Measurements from ENCODE around the gene GRID1. TPM values are rescaled to one million over a fixed set of nuclear protein-coding genes. Genes with fewer than 3 reads are reported as not detected.

The GRID1 gene
- total RNA-seq, 2 experiments from 2014 or later = not detected

GRCh38 chr10:86167762-86168128, 198.8 kb downstream of the GRID1 start:
- Mint-ChIP-seq H3K4me3 (no peak overlapping the region), H3K27ac (no peak overlapping the region), H3K27me3 (peaks cover 8% of the 10 kb centered on the region), H3K9me3 (no peaks in the 10 kb centered on the region), H3K36me3 (ENCODE audit: low read depth) (no peaks in the 10 kb centered on the region), H3K4me1 (no peaks in the 10 kb centered on the region)
- CTCF ChIA-PET = no interaction called here
- POLR2A ChIA-PET = no interaction called here
- no peak for DNase-seq

- Mint-ChIP-seq H3K27ac (no peak overlapping the region), H3K4me1 (no peaks in the 10 kb centered on the region), H3K27me3 (peaks cover 8% of the 10 kb centered on the region), H3K4me3 (no peak overlapping the region), H3K9me3 (no peaks in the 10 kb centered on the region), H3K36me3 (ENCODE audit: low read depth) (no peaks in the 10 kb centered on the region)
- POLR2A ChIA-PET = no interaction called here
- DNase-seq = no peak
- CTCF ChIA-PET = no interaction called here
These were observed 199.4 kb downstream of the GRID1 start for GRCh38 chr10:86167121-86167761.

GRCh38 chr10:86165666-86166065, 200.9 kb downstream of the GRID1 start:
- H3K4me3 Mint-ChIP-seq = no peak overlapping the region
- H3K36me3 Mint-ChIP-seq (ENCODE audit: low read depth) = no peaks in the 10 kb centered on the region
- no peaks in the 10 kb centered on the region for H3K9me3 Mint-ChIP-seq
- no peak for DNase-seq
- H3K27me3 Mint-ChIP-seq = peaks cover 4% of the 10 kb centered on the region
- ChIA-PET POLR2A (interaction anchor here (0.6 kb wide), 1 partner anchor 197 kb away, joined by 3 read pairs; no protein-coding TSS in a partner anchor), CTCF (no interaction called here)
- no peaks in the 10 kb centered on the region for H3K4me1 Mint-ChIP-seq
- H3K27ac Mint-ChIP-seq = no peak overlapping the region

- ChIA-PET CTCF (no interaction called here), POLR2A (interaction anchor here (0.6 kb wide), 1 partner anchor 198 kb away, joined by 3 read pairs; no protein-coding TSS in a partner anchor)
- Mint-ChIP-seq H3K27ac (no peak overlapping the region), H3K4me3 (no peak overlapping the region), H3K27me3 (peaks cover 2% of the 10 kb centered on the region), H3K36me3 (ENCODE audit: low read depth) (no peaks in the 10 kb centered on the region), H3K9me3 (no peaks in the 10 kb centered on the region), H3K4me1 (no peaks in the 10 kb centered on the region)
- DNase-seq = no peak
These were observed 201.5 kb downstream of the GRID1 start for GRCh38 chr10:86164960-86165630.

GRCh38 chr10:86164174-86164774, 202.3 kb downstream of the GRID1 start:
- Mint-ChIP-seq H3K4me1 (no peaks in the 10 kb centered on the region), H3K27ac (no peak overlapping the region), H3K36me3 (ENCODE audit: low read depth) (no peaks in the 10 kb centered on the region), H3K4me3 (no peak overlapping the region), H3K27me3 (peaks cover 2% of the 10 kb centered on the region), H3K9me3 (no peaks in the 10 kb centered on the region)
- CTCF ChIA-PET = no interaction called here
- no peak for DNase-seq
- POLR2A ChIA-PET = no interaction called here

- no peak overlapping the region for H3K27ac Mint-ChIP-seq
These were observed 202.9 kb downstream of the GRID1 start for GRCh38 chr10:86163522-86164173.

GRCh38 chr10:86162696-86163400, 203.7 kb downstream of the GRID1 start:
- DNase-seq = no peak
- Mint-ChIP-seq H3K4me1 (no peaks in the 10 kb centered on the region), H3K27ac (no peak overlapping the region), H3K27me3 (peaks cover 2% of the 10 kb centered on the region), H3K9me3 (no peaks in the 10 kb centered on the region), H3K4me3 (no peak overlapping the region), H3K36me3 (ENCODE audit: low read depth) (no peaks in the 10 kb centered on the region)
- ChIA-PET POLR2A (no interaction called here), CTCF (no interaction called here)

More at GRCh38 chr10:86163522-86164173, 202.9 kb downstream of the GRID1 start:
- H3K4me3 Mint-ChIP-seq = no peak overlapping the region
- peaks cover 2% of the 10 kb centered on the region for H3K27me3 Mint-ChIP-seq
- no peak for DNase-seq
- H3K4me1 Mint-ChIP-seq = no peaks in the 10 kb centered on the region
- ChIA-PET POLR2A (no interaction called here), CTCF (no interaction called here)
- no peaks in the 10 kb centered on the region for H3K9me3 Mint-ChIP-seq
- no peaks in the 10 kb centered on the region for H3K36me3 Mint-ChIP-seq (ENCODE audit: low read depth)

- Mint-ChIP-seq H3K4me1 (no peaks in the 10 kb centered on the region), H3K36me3 (ENCODE audit: low read depth) (no peaks in the 10 kb centered on the region), H3K27ac (no peak overlapping the region), H3K27me3 (peaks cover 2% of the 10 kb centered on the region), H3K4me3 (no peak overlapping the region), H3K9me3 (no peaks in the 10 kb centered on the region)
- no peak for DNase-seq
- CTCF ChIA-PET = no interaction called here
- POLR2A ChIA-PET = no interaction called here
These were observed 204.6 kb downstream of the GRID1 start for GRCh38 chr10:86162036-86162435.

- DNase-seq = no peak
- Mint-ChIP-seq H3K4me3 (no peak overlapping the region), H3K27me3 (peaks cover 8% of the 10 kb centered on the region), H3K4me1 (no peaks in the 10 kb centered on the region), H3K36me3 (ENCODE audit: low read depth) (no peaks in the 10 kb centered on the region), H3K27ac (no peak overlapping the region), H3K9me3 (no peaks in the 10 kb centered on the region)
- POLR2A ChIA-PET = no interaction called here
- CTCF ChIA-PET = no interaction called here
These were observed 205.6 kb downstream of the GRID1 start for GRCh38 chr10:86160890-86161585.

GRCh38 chr10:86159797-86160196, 206.8 kb downstream of the GRID1 start:
- H3K27ac Mint-ChIP-seq = no peak overlapping the region
- no peaks in the 10 kb centered on the region for H3K9me3 Mint-ChIP-seq
- ChIA-PET CTCF (no interaction called here), POLR2A (no interaction called here)
- H3K36me3 Mint-ChIP-seq (ENCODE audit: low read depth) = no peaks in the 10 kb centered on the region
- no peak for DNase-seq
- no peak overlapping the region for H3K4me3 Mint-ChIP-seq
- H3K27me3 Mint-ChIP-seq = peaks cover 9% of the 10 kb centered on the region
- H3K4me1 Mint-ChIP-seq = no peaks in the 10 kb centered on the region

GRCh38 chr10:86155054-86155921, 211.3 kb downstream of the GRID1 start:
- no peak overlapping the region for H3K27ac Mint-ChIP-seq
- peaks cover 8% of the 10 kb centered on the region for H3K27me3 Mint-ChIP-seq
- no peak for DNase-seq
- POLR2A ChIA-PET = no interaction called here
- CTCF ChIA-PET = no interaction called here
- no peaks in the 10 kb centered on the region for H3K36me3 Mint-ChIP-seq (ENCODE audit: low read depth)
- no peaks in the 10 kb centered on the region for H3K9me3 Mint-ChIP-seq
- H3K4me3 Mint-ChIP-seq = no peak overlapping the region
- no peaks in the 10 kb centered on the region for H3K4me1 Mint-ChIP-seq

- no peak for DNase-seq
- Mint-ChIP-seq H3K4me1 (no peaks in the 10 kb centered on the region), H3K9me3 (no peaks in the 10 kb centered on the region), H3K36me3 (ENCODE audit: low read depth) (no peaks in the 10 kb centered on the region), H3K27me3 (peaks cover 8% of the 10 kb centered on the region), H3K27ac (no peak overlapping the region), H3K4me3 (no peak overlapping the region)
- POLR2A ChIA-PET = no interaction called here
- CTCF ChIA-PET = no interaction called here
These were observed 212.8 kb downstream of the GRID1 start for GRCh38 chr10:86153751-86154150.

Measured in activated CD4-positive, alpha-beta memory T cell treated with anti-CD3 and anti-CD28 coated beads, Interleukin-2, amount 10 ng/mL, durations not matched to agents 7 days and 5 days (primary cell).